ENCODE data around the gene TTC21A.

Gene TTC21A

GRCh38 chr3:39094851-39095677, 12.4 kb upstream of the TTC21A start:
- Histone ChIP-seq H3K36me3 (replicated peaks) (peaks cover 43% of the 10 kb centered on the region), H3K4me3 (ENCODE audit: low read depth, low read length) (no peak overlapping the region), H3K27ac (no peak overlapping the region), H3K27me3 (replicated peaks) (no peaks in the 10 kb centered on the region)
- DNase-seq, result no peak
- TF ChIP-seq CTCF (IDR thresholded peaks at IDR 0.05; ENCODE audit: low read depth, low read length, missing control alignments), result no peak
- in situ Hi-C loops (cut with HindIII; ENCODE audit: low pct_ligation_motif_present, low sequenced_read_pairs), result no loop called here

- H3K27me3 ChIP-seq (replicated peaks), result no peaks in the 10 kb centered on the region
- TF ChIP-seq CTCF (IDR thresholded peaks at IDR 0.05; ENCODE audit: low read depth, low read length, missing control alignments), result no peak
- H3K4me3 ChIP-seq (ENCODE audit: low read depth, low read length), result no peak overlapping the region
- no peak for DNase-seq
- H3K27ac ChIP-seq, result no peak overlapping the region
- peaks cover 47% of the 10 kb centered on the region for H3K36me3 ChIP-seq (replicated peaks)
- in situ Hi-C loops (cut with HindIII; ENCODE audit: low pct_ligation_motif_present, low sequenced_read_pairs), result no loop called here
These were observed 11.7 kb upstream of the TTC21A start for GRCh38 chr3:39095778-39096177.

- in situ Hi-C loops (cut with HindIII; ENCODE audit: low pct_ligation_motif_present, low sequenced_read_pairs), result no loop called here
- Histone ChIP-seq H3K36me3 (replicated peaks) (peaks cover 47% of the 10 kb centered on the region), H3K27me3 (replicated peaks) (no peaks in the 10 kb centered on the region), H3K4me3 (ENCODE audit: low read depth, low read length) (no peak overlapping the region), H3K27ac (no peak overlapping the region)
- DNase-seq, result peak; percentile 16
- no peak for TF ChIP-seq CTCF (IDR thresholded peaks at IDR 0.05; ENCODE audit: low read depth, low read length, missing control alignments)
These were observed 10.7 kb upstream of the TTC21A start for GRCh38 chr3:39096775-39097174.

- peaks cover 49% of the 10 kb centered on the region for H3K36me3 ChIP-seq (replicated peaks)
- DNase-seq, result no peak
These were observed 9.6 kb upstream of the TTC21A start for GRCh38 chr3:39097716-39098472.

GRCh38 chr3:39098473-39099000, 8.9 kb upstream of the TTC21A start:
- in situ Hi-C loops (cut with HindIII; ENCODE audit: low pct_ligation_motif_present, low sequenced_read_pairs), result no loop called here
- Histone ChIP-seq H3K4me3 (ENCODE audit: low read depth, low read length) (no peak overlapping the region), H3K36me3 (replicated peaks) (peaks cover 47% of the 10 kb centered on the region), H3K27ac (no peak overlapping the region), H3K27me3 (replicated peaks) (no peaks in the 10 kb centered on the region)
- DNase-seq, result no peak
- no peak for TF ChIP-seq CTCF (IDR thresholded peaks at IDR 0.05; ENCODE audit: low read depth, low read length, missing control alignments)

More at GRCh38 chr3:39097716-39098472, 9.6 kb upstream of the TTC21A start:
- Histone ChIP-seq H3K27ac (no peak overlapping the region), H3K27me3 (replicated peaks) (no peaks in the 10 kb centered on the region), H3K4me3 (ENCODE audit: low read depth, low read length) (no peak overlapping the region)
- in situ Hi-C loops (cut with HindIII; ENCODE audit: low pct_ligation_motif_present, low sequenced_read_pairs), result no loop called here
- TF ChIP-seq CTCF (IDR thresholded peaks at IDR 0.05; ENCODE audit: low read depth, low read length, missing control alignments), result no peak

Measured in brain microvascular endothelial cell (primary cell).